Adipose tissue (tissue), 3 donors: ENCODE data around the gene SRSF3. TPM values are rescaled to one million over a fixed set of nuclear protein-coding genes. Genes with fewer than 3 reads are reported as not detected.
"Not testable (repeated sequence)": the region's sequence is repeated elsewhere in the genome, so short reads cannot be mapped to it uniquely, and the experiment has no call there.

Experiments used
- H3K27ac ChIP-seq: one replicate; pipeline ENCODE4 v1.5.1; 2013; ENCODE audit warnings: low read depth, low read length
- WGBS, 3 donors: extraction: QIAGEN DNeasy Blood & Tissue Kit; methylation state at CpG; one replicate each; pipeline ENCODE4 v1.1.7; 2013; 5-methylcytosine and 5-hydroxymethylcytosine counted together
- polyA plus RNA-seq, 3 donors: library from polyadenylated mRNA; stranded (reverse); fragments of 200-250 nt; gene quantifications; one replicate each; pipeline ENCODE4 v1.2.3, GENCODE V29; 2013
- donor health status: healthy with polysubstance abuse.
- donor health status: Bipolar disorder and iron deficiency.
- donor health status: healthy.

Gene SRSF3
- polyA plus RNA-seq, 3 donors = 133 to 227 (median 211) TPM

GRCh38 chr6:36572353-36573311, 21.5 kb upstream of the SRSF3 start:
- H3K27ac ChIP-seq = not testable (repeated sequence)
- WGBS, 3 donors = 93 to 97% (median 96%) methylated on average over 12 of the region's 12 CpGs

- no peak overlapping the region for H3K27ac ChIP-seq
Measured at GRCh38 chr6:36574679-36575078, 19.5 kb upstream of the SRSF3 start.

GRCh38 chr6:36576578-36576977, 17.6 kb upstream of the SRSF3 start:
- 75 to 88% (median 82%) methylated on average over 7 of the region's 7 CpGs for WGBS, 3 donors
- no peak overlapping the region for H3K27ac ChIP-seq

- WGBS, 3 donors = 34 to 69% (median 60%) methylated on average over 2 of the region's 2 CpGs
- H3K27ac ChIP-seq = no peak overlapping the region
Measured at GRCh38 chr6:36577301-36577700, 16.9 kb upstream of the SRSF3 start.

GRCh38 chr6:36578030-36578429, 16.1 kb upstream of the SRSF3 start:
- H3K27ac ChIP-seq = no peak overlapping the region
- 82 to 98% (median 90%) methylated on average over 5 of the region's 5 CpGs for WGBS, 3 donors

GRCh38 chr6:36578431-36578830, 15.7 kb upstream of the SRSF3 start:
- H3K27ac ChIP-seq = no peak overlapping the region
- 96 to 100% (median 98%) methylated on average over 4 of the region's 4 CpGs for WGBS, 3 donors

DNA sequence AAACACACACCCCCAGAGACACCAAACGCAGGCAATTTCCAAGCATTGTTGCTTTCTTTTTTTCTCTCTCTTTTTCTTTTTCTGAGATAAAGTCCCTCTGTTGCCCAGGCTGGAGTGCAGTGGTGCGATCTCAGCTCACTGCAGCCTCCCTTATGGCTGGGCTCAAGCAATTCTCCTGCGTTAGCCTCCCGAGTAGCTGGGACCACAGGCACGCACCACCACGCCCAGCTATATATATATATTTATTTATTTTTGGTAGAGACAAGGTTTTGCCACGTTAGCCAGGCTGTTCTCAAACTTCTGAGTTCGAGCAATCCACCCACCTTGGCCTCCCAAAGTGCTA, 14.0 kb upstream of the SRSF3 start:
- 81 to 94% (median 82%) methylated on average over 8 of the region's 8 CpGs for WGBS, 3 donors
- no peak overlapping the region for H3K27ac ChIP-seq

GRCh38 chr6:36581716-36582115, 12.4 kb upstream of the SRSF3 start:
- H3K27ac ChIP-seq = no peak overlapping the region

GRCh38 chr6:36586606-36587005, 7.6 kb upstream of the SRSF3 start:
- 76 to 83% (median 76%) methylated on average over 1 of the region's 1 CpG for WGBS, 3 donors
- no peak overlapping the region for H3K27ac ChIP-seq

More at GRCh38 chr6:36581716-36582115, 12.4 kb upstream of the SRSF3 start:
- WGBS, 3 donors = 84 to 97% (median 86%) methylated on average over 4 of the region's 4 CpGs

DNA sequence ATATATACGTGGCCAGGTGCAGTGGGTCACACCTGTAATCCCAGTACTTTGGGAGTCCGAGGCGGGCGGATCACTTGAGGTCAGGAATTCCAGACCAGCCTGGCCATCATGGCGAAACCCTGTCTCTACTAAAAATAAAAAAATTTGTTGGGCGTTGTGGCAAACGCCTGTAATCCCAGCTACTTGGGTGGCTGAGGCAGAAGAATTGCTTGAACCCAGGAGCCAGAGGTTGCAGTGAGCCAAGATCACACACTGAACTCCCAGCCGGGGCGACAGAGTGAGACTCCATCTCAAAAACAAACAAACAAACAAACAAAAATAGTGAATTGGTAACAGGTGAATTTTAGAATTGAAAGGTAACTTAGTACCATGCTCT, 5.1 kb upstream of the SRSF3 start:
- WGBS, 3 donors = 94 to 98% (median 96%) methylated on average over 9 of the region's 9 CpGs
- H3K27ac ChIP-seq = not testable (repeated sequence)

GRCh38 chr6:36590237-36590636, 3.9 kb upstream of the SRSF3 start:
- WGBS, 3 donors = 67 to 81% (median 79%) methylated on average over 1 of the region's 1 CpG
- H3K27ac ChIP-seq = no peak overlapping the region

DNA sequence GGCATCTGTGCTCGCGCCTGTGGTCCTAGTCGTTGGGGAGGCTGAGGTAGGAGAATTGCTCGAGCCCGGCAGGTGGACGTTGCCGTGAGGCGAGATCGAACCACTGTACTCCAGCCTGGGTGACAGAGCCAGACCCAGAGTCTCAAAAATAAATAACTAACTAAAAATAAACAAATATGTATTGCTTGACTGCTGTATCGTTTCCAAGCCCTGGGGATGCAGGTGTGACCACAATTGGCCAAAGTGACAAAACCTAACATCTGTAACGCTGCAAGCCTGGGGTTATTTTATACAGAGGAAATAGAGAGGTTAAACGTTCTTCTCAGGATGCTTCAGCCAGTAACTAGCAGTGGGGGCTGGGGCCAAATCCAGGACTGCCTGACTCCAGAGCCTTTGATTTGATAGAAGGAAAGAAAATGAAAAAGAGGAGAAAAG, 1.9 kb upstream of the SRSF3 start:
- WGBS, 3 donors = 80 to 83% (median 82%) methylated on average over 12 of the region's 12 CpGs
- H3K27ac ChIP-seq = no peak overlapping the region

DNA sequence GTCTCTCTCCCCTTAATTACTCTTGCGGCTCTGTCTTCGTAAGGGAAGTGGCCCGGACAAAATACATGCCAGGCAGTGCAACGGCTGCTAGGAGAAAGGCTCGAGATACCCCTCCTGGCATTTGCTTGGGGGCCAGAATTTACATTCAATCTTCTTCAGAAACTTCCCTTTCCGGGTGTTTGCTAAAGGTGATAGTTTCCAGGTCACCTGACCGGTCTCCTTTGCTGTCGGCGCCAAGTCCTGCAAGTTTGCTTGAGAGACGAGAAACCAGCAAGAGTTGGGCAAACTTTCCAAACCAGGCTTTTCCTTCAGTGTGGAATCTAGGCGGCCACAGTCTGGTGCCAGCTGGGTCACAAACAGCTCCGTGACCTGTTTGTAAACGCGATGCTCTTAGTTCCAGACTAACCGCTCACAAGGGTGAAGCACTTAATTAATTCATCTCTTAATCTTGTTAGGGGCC, 563 bp upstream of the SRSF3 start:
- peak overlapping the region; percentile 79 for H3K27ac ChIP-seq

GRCh38 chr6:36594816-36595643, 868 bp downstream of the SRSF3 start:
- peak overlapping the region; percentile 92 for H3K27ac ChIP-seq
- 1% methylated on average over 15 of the region's 15 CpGs for WGBS, 3 donors

More for the DNA sequence above, 563 bp upstream of the SRSF3 start:
- 1 to 3% (median 3%) methylated on average over 15 of the region's 15 CpGs for WGBS, 3 donors

GRCh38 chr6:36596356-36596755, 2.2 kb downstream of the SRSF3 start:
- 1 to 2% (median 1%) methylated on average over 5 of the region's 5 CpGs for WGBS, 3 donors
- H3K27ac ChIP-seq = no peak overlapping the region

DNA sequence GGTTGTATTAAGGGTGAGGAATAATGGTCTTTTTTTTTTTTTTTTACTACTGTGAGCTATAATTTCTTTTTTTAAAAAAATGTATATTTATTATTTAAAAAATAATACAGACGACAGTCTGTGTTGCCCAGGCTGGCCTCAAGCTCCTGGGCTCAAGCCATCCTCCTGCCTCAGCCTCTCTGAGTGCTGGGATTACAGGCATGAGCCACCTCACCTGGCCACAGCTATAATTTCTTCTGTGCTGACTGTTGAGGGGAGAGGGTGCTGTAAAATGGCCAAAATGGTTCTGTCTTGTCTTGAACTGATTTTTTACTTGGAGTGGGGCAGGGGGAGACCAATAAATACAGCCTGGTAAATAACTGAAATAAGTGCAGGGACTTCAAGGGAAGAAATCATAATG, 3.6 kb downstream of the SRSF3 start:
- H3K27ac ChIP-seq = no peak overlapping the region
- WGBS, 3 donors = 3 to 28% (median 23%) methylated on average over 1 of the region's 1 CpG

- WGBS, 3 donors = 14 to 42% (median 26%) methylated on average over 9 of the region's 9 CpGs
- H3K27ac ChIP-seq = no peak overlapping the region
Measured at GRCh38 chr6:36598326-36598725, 4.2 kb downstream of the SRSF3 start.

- 50 to 61% (median 56%) methylated on average over 11 of the region's 11 CpGs for WGBS, 3 donors
- no peak overlapping the region for H3K27ac ChIP-seq
Measured at GRCh38 chr6:36598739-36599318, 4.7 kb downstream of the SRSF3 start.

DNA sequence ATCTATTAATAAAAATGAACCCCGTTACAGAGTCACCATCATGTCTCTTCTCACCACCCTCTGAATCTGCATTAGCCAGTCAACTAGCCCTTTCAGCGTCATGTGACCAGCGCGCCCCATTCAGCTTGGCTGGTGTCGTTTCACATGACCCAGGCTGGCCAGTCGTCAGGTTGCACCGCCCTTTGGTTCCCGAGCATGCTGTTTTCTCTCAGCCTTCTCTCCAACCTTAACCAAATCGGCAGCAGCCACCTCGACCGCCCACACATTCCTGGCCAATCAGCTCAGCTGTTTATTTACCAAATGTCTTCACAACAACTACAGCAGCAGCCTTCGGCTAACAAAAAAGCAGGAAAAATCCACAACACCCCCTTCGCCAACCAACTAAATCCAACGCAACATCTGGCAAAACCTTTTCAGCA, 5.6 kb downstream of the SRSF3 start:
- H3K27ac ChIP-seq = no peak overlapping the region

More for the DNA sequence above, 5.6 kb downstream of the SRSF3 start:
- WGBS, 3 donors = 59 to 69% (median 66%) methylated on average over 14 of the region's 14 CpGs
